AG04450 (cell line): ENCODE data around the gene SLC12A4. TPM values are rescaled to one million over a fixed set of nuclear protein-coding genes. Genes with fewer than 3 reads are reported as not detected.

Experiments
- CTCF ChIA-PET: fragments of 300-600, 350-600 bp; formaldehyde crosslinking; extraction: SDS; loops from one replicate; lab custom pipeline; 2022; ENCODE audit warnings: antibody characterized with exemption, inconsistent platforms; lab: Charles Lee
- POLR2A ChIA-PET: fragments of 350-600 bp; formaldehyde crosslinking; extraction: SDS; loops from one replicate; lab custom pipeline; 2021; ENCODE audit warnings: antibody characterized with exemption, inconsistent platforms; lab: Yijun Ruan, JAX
- DNase-seq: peaks from one replicate; pipeline ENCODE4 v3.0.0-alpha.2; 2011; ENCODE audit warnings: low read depth, low spot score
- H3K27ac ChIP-seq: one replicate; pipeline ENCODE4 v1.5.1; 2012; ENCODE audit warnings: low read depth, low read length, control low read depth
- H3K27me3 ChIP-seq: one replicate; pipeline ENCODE4 v1.6.0; 2012; ENCODE audit warnings: low read length; ENCODE audit not compliant: control insufficient read depth, insufficient read depth
- H3K4me3 ChIP-seq: 2 replicates; pipeline ENCODE4 v1.5.1; 2011; ENCODE audit warnings: mild to moderate bottlenecking, low read depth, low read length, control low read depth
- H3K9me3 ChIP-seq: 2 replicates; pipeline ENCODE4 v1.5.1; 2012; ENCODE audit warnings: low read length; ENCODE audit not compliant: control insufficient read depth, insufficient read depth
- CTCF ChIP-seq: IDR thresholded peaks from 2 replicates; pipeline ENCODE4 v1.5.1; 2011; ENCODE audit warnings: low read depth, low read length, control low read depth, inconsistent platforms
- polyA plus RNA-seq: library from polyadenylated mRNA; depleted of rRNA; stranded (reverse); fragments of >200 nt; gene quantifications from 2 replicates; pipeline ENCODE4 v1.2.3, GENCODE V29; 2011

Gene SLC12A4
- polyA plus RNA-seq, 1 experiment: 48.1 TPM

GRCh38 chr16:67986949-67987348 lies 18.5 kb upstream of the SLC12A4 start:
- no peak for TF ChIP-seq CTCF
- CTCF ChIA-PET: interaction anchor here (1.2 kb wide), 1 partner anchor 54 kb away, joined by 4 read pairs; no protein-coding TSS in a partner anchor
- H3K4me3 ChIP-seq: no peak overlapping the region
- H3K27me3 ChIP-seq: no peaks in the 10 kb centered on the region
- POLR2A ChIA-PET: no interaction called here
- H3K27ac ChIP-seq: no peak overlapping the region
- DNase-seq: no peak
- no peaks in the 10 kb centered on the region; the same call in 1 of the 2 replicates for H3K9me3 ChIP-seq

- Histone ChIP-seq H3K9me3 (no peaks in the 10 kb centered on the region; the same call in 1 of the 2 replicates), H3K27ac (no peak overlapping the region), H3K4me3 (no peak overlapping the region), H3K27me3 (peaks cover 12% of the 10 kb centered on the region)
- POLR2A ChIA-PET: interaction anchor here (0.7 kb wide), 1 partner anchor 358 kb away, joined by 3 read pairs; no protein-coding TSS in a partner anchor
- no peak for TF ChIP-seq CTCF
- CTCF ChIA-PET: interaction anchor here (0.8 kb wide), 1 partner anchor 12 kb away, joined by 3 read pairs; no protein-coding TSS in a partner anchor
- no peak for DNase-seq
These were observed 13.7 kb upstream of the SLC12A4 start for GRCh38 chr16:67982011-67982696.

- ChIA-PET POLR2A (interaction anchor here (1.2 kb wide), 1 partner anchor 43 kb away, joined by 3 read pairs; the partner anchor contains the start of genes DDX28 and DUS2), CTCF (no interaction called here)
- Histone ChIP-seq H3K9me3 (no peaks in the 10 kb centered on the region; the same call in 1 of the 2 replicates), H3K27me3 (peaks cover 20% of the 10 kb centered on the region), H3K4me3 (no peak within 1 kb of the TSS), H3K27ac (no peak within 1 kb of the TSS)
- DNase-seq: no peak
- TF ChIP-seq CTCF: peak; percentile 32; the same call in 1 of the 2 replicates
These were observed 11.7 kb upstream of the SLC12A4 start, which contains the start of gene DPEP3 for GRCh38 chr16:67979955-67980678. Gene DPEP3 (minus strand): TSS chr16:67980499. CDS start chr16:67980380, 119 bp downstream.

- H3K9me3 ChIP-seq: no peaks in the 10 kb centered on the region; the same call in 1 of the 2 replicates
- TF ChIP-seq CTCF: no peak
- H3K4me3 ChIP-seq: no peak overlapping the region
- DNase-seq: no peak
- ChIA-PET CTCF (no interaction called here), POLR2A (no interaction called here)
- no peak overlapping the region for H3K27ac ChIP-seq
- H3K27me3 ChIP-seq: peaks cover 20% of the 10 kb centered on the region
These were observed 9.2 kb upstream of the SLC12A4 start for GRCh38 chr16:67977469-67978227.
